Spleen (tissue), 11 donors: Measurements from ENCODE around the gene KLHL8. TPM values are rescaled to one million over a fixed set of nuclear protein-coding genes. Genes with fewer than 3 reads are reported as not detected.

Source experiments
- DNase-seq: peaks from one replicate; pipeline ENCODE4 v3.0.0-alpha.2; 2020
- H3K27ac ChIP-seq, 8 donors: fragments of 200-600 bp; sonication (generic) in 7 of 8; 1 replicate in 4 of 8; 2 replicates in 4 of 8; pipeline versions ENCODE4 v1.5.0 to v1.8.0; 2016 to 2021; ENCODE audit warnings: inconsistent platforms in 4 of 8, mild to moderate bottlenecking in 4 of 8, moderate library complexity in 1 of 8
- H3K27me3 ChIP-seq, 7 donors: fragments of 200-600 bp; sonication (generic) in 6 of 7; replicated peaks in 1 of 7; 1 replicate in 4 of 7; 2 replicates in 3 of 7; pipeline versions ENCODE4 v1.5.0 to v1.8.0; 2016 to 2021; ENCODE audit warnings: inconsistent platforms in 3 of 7, mild to moderate bottlenecking in 1 of 7
- H3K36me3 ChIP-seq, 6 donors: fragments of 200-600 bp; sonication (generic) in 5 of 6; 1 replicate in 4 of 6; 2 replicates in 2 of 6; pipeline versions ENCODE4 v1.5.0 to v1.8.0; 2016 to 2021; ENCODE audit warnings: inconsistent platforms in 2 of 6
- H3K4me1 ChIP-seq, 6 donors: fragments of 200-600 bp; sonication (generic) in 5 of 6; 1 replicate in 3 of 6; 2 replicates in 3 of 6; pipeline versions ENCODE4 v1.5.0 to v1.8.0; 2016 to 2021; ENCODE audit warnings: inconsistent platforms in 3 of 6
- H3K4me3 ChIP-seq, 8 donors: fragments of 200-600 bp; sonication (generic) in 7 of 8; 1 replicate in 4 of 8; 2 replicates in 4 of 8; pipeline versions ENCODE4 v1.5.0 to v1.8.0; 2016 to 2021; ENCODE audit warnings: inconsistent platforms in 4 of 8, mild to moderate bottlenecking in 4 of 8, moderate library complexity in 2 of 8
- H3K9me3 ChIP-seq, 8 donors: fragments of 200-600 bp; sonication (generic) in 7 of 8; 1 replicate in 4 of 8; 2 replicates in 4 of 8; pipeline versions ENCODE4 v1.5.0 to v1.8.0; 2016 to 2021; ENCODE audit warnings: inconsistent platforms in 4 of 8
- CTCF ChIP-seq, 11 experiments: fragments of 200-600 bp in 7 of 11; fragments of 450-650 bp in 4 of 11; sonication (generic) in 4 of 11; IDR thresholded peaks in 8 of 11; conservative IDR thresholded peaks in 3 of 11; 1 replicate in 7 of 11; 2 replicates in 4 of 11; pipeline versions ENCODE4 v1.4.0 to v1.8.0; 2016 to 2021; ENCODE audit warnings: antibody characterized with exemption in 11 of 11, inconsistent platforms in 4 of 11, mild to moderate bottlenecking in 1 of 11
- POLR2A ChIP-seq, 3 donors: fragments of 450-650 bp; IDR thresholded peaks; one replicate each; pipeline ENCODE4 v1.5.1; 2017; ENCODE audit warnings: antibody characterized with exemption in 3 of 3, mild to moderate bottlenecking in 1 of 3
- POLR2AphosphoS5 ChIP-seq, 3 donors: sonication (generic); formaldehyde crosslinking; IDR thresholded peaks; one replicate each; pipeline ENCODE4 v1.5.1; 2017; ENCODE audit warnings: antibody characterized with exemption in 3 of 3
- WGBS, 5 donors: extraction: QIAGEN DNeasy Blood & Tissue Kit in 3 of 5; methylation state at CpG; one replicate each; pipeline versions ENCODE4 v1.1.5 to v1.1.7; 2013 to 2018; 5-methylcytosine and 5-hydroxymethylcytosine counted together
- intact Hi-C: fragments of 100-400 bp; cut with DNase I; formaldehyde crosslinking; loops from one replicate; pipeline ENCODE4 v1.15.0; 2023; ENCODE audit warnings: low total_unique reads
- polyA plus RNA-seq, 3 donors: library from polyadenylated mRNA; stranded (reverse); fragments of 200-250 nt; gene quantifications; one replicate each; pipeline ENCODE4 v1.2.1, GENCODE V29; 2013
- total RNA-seq, 7 donors: library from RNA; depleted of rRNA in 3 of 7; stranded (reverse); fragments of >200 nt in 3 of 7; fragmentation: NEBNext Ultra II Directional in 4 of 7; extraction: Animal tissue kit (Norgen Biotek cat#: 25700) in 4 of 7; gene quantifications; one replicate each; pipeline versions ENCODE4 v1.1.0 to v1.2.1, GENCODE V29; 2016 to 2021
- donor health status: healthy with polysubstance abuse.
- donor health status: DM: no; HTN: no; CAD: no; lungs with moderate emphysema.
- donor health status: DM: no; HTN: no; CAD: no.
- donor health status: Bipolar disorder and iron deficiency.
- donor health status: healthy.
- donor health status: DM: no; HTN: no; CAD: no.
- donor health status: DM: yes; HTN: yes; CAD: no.

The KLHL8 gene
- total and polyA plus RNA-seq, 10 donors, result 2.6 to 17.6 (median 15.0) TPM

- TF ChIP-seq POLR2A (IDR thresholded peaks at IDR 0.05), result no peak
- TF ChIP-seq POLR2AphosphoS5 (IDR thresholded peaks at IDR 0.05), result no peak
- TF ChIP-seq CTCF (IDR thresholded peaks at IDR 0.05 in 8 of 11, conservative IDR thresholded peaks at IDR 0.05 in 3 of 11), result no peak
- no peak for DNase-seq
- WGBS, 5 donors, result 88 to 100% (median 93%) methylated on average over 1 of the region's 1 CpG
- H3K27ac ChIP-seq, result no peak overlapping the region
- intact Hi-C loops, result no loop called here
- H3K4me1 ChIP-seq, result no peaks in the 10 kb centered on the region
- H3K27me3 ChIP-seq, result peaks cover 0 to 4% (median 0%) of the 10 kb centered on the region in 7 donors
- no peaks in the 10 kb centered on the region for H3K36me3 ChIP-seq
- H3K9me3 ChIP-seq, result peaks cover 0 to 9% (median 5%) of the 10 kb centered on the region in 8 donors
- no peak overlapping the region for H3K4me3 ChIP-seq
Measured at GRCh38 chr4:87262886-87263285, 42.5 kb upstream of the KLHL8 start.

GRCh38 chr4:87260477-87260876 lies 40.1 kb upstream of the KLHL8 start:
- no peak for TF ChIP-seq POLR2AphosphoS5 (IDR thresholded peaks at IDR 0.05)
- TF ChIP-seq POLR2A (IDR thresholded peaks at IDR 0.05), result no peak
- no peak for TF ChIP-seq CTCF (IDR thresholded peaks at IDR 0.05 in 8 of 11, conservative IDR thresholded peaks at IDR 0.05 in 3 of 11)
- no peak for DNase-seq
- H3K4me3 ChIP-seq, result no peak overlapping the region
- no peaks in the 10 kb centered on the region for H3K4me1 ChIP-seq
- peaks cover 0 to 4% (median 0%) of the 10 kb centered on the region in 7 donors for H3K27me3 ChIP-seq
- no peaks in the 10 kb centered on the region for H3K36me3 ChIP-seq
- WGBS, 5 donors, result 86 to 94% (median 89%) methylated on average over 2 of the region's 2 CpGs
- peaks cover 0 to 17% (median 5%) of the 10 kb centered on the region in 8 donors for H3K9me3 ChIP-seq
- H3K27ac ChIP-seq, result no peak overlapping the region
- intact Hi-C loops, result no loop called here

DNA sequence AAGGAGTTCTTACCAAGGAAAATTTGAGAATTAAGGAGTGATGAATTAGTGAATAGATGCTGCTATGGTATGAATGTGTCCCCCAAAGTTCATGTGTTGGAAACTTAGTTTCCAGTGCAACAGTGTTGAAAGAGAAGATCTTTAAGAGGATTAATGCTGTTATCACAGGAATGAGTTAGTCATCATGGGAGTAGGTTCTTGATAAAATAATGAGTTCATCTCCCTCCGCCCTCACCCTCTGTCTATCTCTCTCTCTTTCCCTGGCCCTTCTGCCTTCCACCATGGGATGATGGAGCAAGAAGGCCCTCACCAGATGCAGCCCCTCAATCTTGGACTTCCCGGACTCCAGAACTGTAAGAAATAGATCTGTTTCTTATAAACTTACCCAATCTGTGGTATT lies 38.3 kb upstream of the KLHL8 start:
- Histone ChIP-seq H3K36me3 (no peaks in the 10 kb centered on the region), H3K27me3 (peaks cover 0 to 4% (median 0%) of the 10 kb centered on the region in 7 donors), H3K9me3 (peaks cover 0 to 19% (median 5%) of the 10 kb centered on the region in 8 donors), H3K27ac (no peak overlapping the region), H3K4me1 (no peaks in the 10 kb centered on the region), H3K4me3 (no peak overlapping the region)
- WGBS, 5 donors, result 86 to 96% (median 91%) methylated on average over 2 of the region's 2 CpGs
- no peak for DNase-seq
- intact Hi-C loops, result no loop called here
- TF ChIP-seq CTCF (IDR thresholded peaks at IDR 0.05 in 8 of 11, conservative IDR thresholded peaks at IDR 0.05 in 3 of 11) (no peak), POLR2AphosphoS5 (IDR thresholded peaks at IDR 0.05) (no peak)

- no peak for DNase-seq
- H3K27me3 ChIP-seq, result peaks cover 0 to 4% (median 0%) of the 10 kb centered on the region in 7 donors
- TF ChIP-seq POLR2A (IDR thresholded peaks at IDR 0.05) (no peak), CTCF (IDR thresholded peaks at IDR 0.05 in 8 of 11, conservative IDR thresholded peaks at IDR 0.05 in 3 of 11) (no peak)
- no peak overlapping the region for H3K27ac ChIP-seq
- no peaks in the 10 kb centered on the region for H3K4me1 ChIP-seq
- intact Hi-C loops, result no loop called here
- H3K4me3 ChIP-seq, result no peak overlapping the region
- no peaks in the 10 kb centered on the region for H3K36me3 ChIP-seq
- H3K9me3 ChIP-seq, result peaks cover 0 to 11% (median 0%) of the 10 kb centered on the region in 8 donors
- 56 to 88% (median 69%) methylated on average over 3 of the region's 3 CpGs for WGBS, 5 donors
Measured at GRCh38 chr4:87257523-87257922, 37.1 kb upstream of the KLHL8 start.
